T47D (cell line): ENCODE measurements around the gene DTX3.
A peak's percentile ranks its signal among the peaks of the same experiment; 100 is the strongest.
"Not testable (repeated sequence)": the region's sequence is repeated elsewhere in the genome, so short reads cannot be mapped to it uniquely, and the experiment has no call there.

Source experiments
- DNase-seq, 2 experiments: peaks; one replicate each; pipeline versions ENCODE4 v3.0.0 to v3.0.0-alpha.2; 2011 to 2012; ENCODE audit warnings: low read depth in 1 of 2, low spot score in 1 of 2
- JUND ChIP-seq: IDR thresholded peaks from 2 replicates; pipeline ENCODE4 v1.6.1; 2012; ENCODE audit warnings: low read depth
- in situ Hi-C: cut with HindIII; loops from 2 replicates; pipeline ENCODE4 v1.10.0; 2016; ENCODE audit warnings: low sequenced_read_pairs, low pct_unique_long_range_greater_than_20kb

DTX3 gene

DNA sequence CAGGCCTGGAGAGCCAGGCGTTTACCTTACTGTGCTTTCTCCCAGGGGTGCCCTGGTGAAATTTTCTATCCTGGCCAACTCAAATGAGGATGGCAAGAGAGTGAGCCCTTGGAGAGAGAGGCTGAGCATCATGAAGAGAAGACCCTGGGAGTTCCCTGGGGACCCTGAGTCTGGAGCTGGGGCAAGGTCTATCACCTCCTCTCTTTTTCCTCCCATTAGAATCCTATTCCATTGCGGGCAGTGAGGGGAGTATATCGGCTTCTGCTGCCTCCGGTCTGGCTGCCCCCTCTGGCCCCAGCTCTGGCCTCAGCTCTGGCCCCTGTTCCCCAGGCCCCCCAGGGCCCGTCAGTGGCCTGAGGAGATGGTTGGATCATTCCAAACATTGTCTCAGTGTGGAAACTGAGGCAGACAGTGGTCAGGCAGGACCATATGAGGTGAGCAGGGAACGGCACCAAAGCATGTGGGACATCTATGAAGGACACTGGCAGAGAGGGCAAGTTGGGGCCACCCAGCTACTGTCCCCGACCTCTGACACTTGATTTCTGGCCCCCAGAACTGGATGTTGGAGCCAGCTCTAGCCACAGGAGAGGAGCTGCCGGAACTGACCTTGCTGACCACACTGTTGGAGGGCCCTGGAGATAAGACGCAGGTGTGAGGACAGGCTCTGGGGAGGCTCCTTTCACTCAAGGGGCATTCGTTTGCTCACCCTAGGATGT, 8.2 kb downstream of the DTX3 start:
- in situ Hi-C loops, result no loop called here
- TF ChIP-seq JUND, result no peak
- no peak for DNase-seq

DNA sequence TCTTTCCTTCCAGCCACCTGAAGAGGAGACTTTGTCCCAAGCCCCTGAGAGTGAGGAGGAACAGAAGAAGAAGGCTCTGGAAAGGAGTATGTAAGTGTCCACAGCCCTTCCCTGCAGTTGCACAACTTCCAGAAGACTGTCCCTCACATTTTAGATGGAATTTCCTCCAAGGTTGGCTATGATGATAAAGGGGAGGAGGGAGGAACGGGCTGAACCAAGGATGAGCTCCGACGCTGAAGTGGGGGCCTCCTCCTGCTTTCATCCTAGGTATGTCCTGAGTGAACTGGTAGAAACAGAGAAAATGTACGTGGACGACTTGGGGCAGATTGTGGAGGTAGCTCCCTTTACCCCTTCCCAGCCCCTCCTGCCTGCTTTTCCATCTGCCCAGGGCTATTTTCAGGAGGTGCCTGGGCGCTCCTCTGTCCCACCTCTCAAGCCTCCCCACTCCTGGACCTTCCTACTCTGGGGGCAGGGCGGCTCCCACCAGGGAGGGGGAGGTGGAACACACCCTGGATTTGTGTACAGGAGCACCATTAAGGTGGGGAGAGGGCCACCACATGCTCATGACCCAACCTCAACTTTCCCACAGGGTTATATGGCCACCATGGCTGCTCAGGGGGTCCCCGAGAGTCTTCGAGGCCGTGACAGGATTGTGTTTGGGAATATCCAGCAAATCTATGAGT, 8.9 kb downstream of the DTX3 start:
- no peak for DNase-seq
- no peak for TF ChIP-seq JUND
- in situ Hi-C loops, result no loop called here

DNA sequence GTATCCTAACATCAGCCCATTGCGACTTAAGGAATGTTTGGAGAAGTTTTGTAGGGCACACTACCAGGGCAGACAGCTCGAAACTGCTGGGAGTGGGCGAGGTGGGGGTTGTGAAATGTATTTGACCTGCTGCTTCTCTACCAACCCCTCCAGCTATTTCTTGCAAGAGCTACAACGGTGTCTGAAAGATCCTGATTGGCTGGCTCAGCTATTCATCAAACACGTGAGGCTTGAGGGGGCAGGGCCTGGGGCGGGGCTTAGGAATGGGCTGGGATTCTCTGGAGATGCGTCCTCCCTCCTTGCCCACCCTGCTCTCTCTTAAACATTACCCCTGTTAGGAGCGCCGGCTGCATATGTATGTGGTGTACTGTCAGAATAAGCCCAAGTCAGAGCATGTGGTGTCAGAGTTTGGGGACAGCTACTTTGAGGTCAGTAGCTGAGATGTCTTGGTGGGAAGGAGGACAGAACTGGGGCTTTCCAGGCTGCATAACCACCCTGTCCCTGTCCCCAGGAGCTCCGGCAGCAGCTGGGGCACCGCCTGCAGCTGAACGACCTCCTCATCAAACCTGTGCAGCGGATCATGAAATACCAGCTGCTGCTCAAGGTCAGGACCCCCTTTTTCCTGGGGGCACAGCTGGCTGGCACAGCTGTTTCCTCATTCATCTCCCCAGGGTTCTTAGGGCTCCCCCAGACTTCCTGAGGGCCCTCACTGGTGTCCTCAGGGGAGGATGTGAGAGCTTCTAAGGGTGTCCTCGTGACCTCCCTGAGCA, 9.7 kb downstream of the DTX3 start:
- TF ChIP-seq JUND, result no peak
- peak; percentile 71 to 82 for DNase-seq
- in situ Hi-C loops, result no loop called here

DNA sequence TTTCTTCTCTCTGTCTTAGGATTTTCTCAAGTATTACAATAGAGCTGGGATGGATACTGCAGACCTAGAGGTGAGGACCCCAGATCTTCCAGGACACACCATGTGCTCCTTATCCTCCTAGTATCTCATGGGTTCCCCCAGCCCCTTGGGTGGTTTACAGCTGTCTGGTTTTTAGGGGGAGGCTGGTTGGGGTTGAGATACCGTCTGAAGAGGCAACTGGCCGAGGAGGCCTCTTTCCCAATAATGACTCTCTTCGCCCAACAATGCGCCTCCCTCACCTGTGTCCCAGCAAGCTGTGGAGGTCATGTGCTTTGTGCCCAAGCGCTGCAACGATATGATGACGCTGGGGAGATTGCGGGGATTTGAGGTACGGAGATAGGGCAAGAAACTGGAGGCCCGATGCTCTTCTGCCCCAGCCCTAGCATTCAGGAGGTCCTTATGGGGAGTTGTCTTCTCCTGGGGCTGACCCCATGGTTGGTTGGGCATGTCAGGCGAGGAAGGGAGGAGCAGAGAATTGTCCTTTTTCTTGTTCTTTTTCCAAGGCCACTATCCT, 10.4 kb downstream of the DTX3 start:
- in situ Hi-C loops, result no loop called here
- no peak for TF ChIP-seq JUND
- no peak for DNase-seq

DNA sequence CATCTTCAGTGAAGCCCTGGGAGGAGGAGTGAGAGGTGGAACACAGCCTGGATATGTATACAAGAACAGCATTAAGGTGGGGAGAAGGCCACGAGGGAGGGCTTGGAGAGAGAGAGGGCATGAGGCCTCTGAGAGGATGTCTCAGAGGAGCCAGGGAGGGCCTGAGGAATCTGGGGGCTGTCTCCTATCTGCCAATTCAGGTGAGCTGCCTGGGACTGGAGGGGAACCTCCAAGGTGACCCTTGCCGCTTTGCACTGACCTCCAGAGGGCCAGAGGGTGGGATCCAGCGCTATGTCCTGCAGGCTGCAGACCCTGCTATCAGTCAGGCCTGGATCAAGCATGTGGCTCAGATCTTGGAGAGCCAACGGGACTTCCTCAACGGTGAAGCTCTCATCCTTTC, 11.0 kb downstream of the DTX3 start:
- in situ Hi-C loops, result no loop called here
- no peak for TF ChIP-seq JUND
- no peak for DNase-seq

DNA sequence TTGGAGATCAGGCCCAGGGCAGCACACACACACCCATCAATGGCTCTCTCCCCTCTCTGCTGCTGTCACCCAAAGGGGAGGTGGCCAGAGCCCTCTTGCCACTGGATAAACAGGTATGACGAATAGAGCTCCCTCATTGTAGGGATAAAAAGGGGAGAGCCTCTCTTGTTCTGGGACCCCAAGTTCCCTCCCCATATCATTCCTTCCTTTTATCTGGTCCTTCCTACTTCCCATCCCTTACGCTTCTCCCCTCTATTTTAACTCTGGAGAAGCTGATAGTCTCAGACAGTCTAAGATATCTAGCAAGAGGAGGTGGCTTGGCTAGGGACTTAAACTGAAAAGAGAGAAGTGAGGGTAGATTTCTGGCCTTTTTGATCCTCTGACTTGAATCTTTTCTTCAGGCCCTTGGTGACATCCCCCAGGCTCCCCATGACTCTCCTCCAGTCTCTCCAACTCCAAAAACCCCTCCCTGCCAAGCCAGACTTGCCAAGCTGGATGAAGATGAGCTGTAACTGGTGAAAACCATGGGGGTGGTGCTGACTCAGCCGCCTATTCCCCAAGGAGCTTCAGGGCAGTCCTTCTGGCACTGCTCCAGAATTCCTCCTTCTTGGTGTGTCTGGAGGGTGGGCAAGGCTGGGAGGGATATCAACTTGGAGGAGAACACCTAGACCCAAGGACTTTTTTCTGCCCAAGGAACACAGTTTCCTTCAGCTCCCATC, 11.9 kb downstream of the DTX3 start:
- in situ Hi-C loops, result no loop called here
- no peak for DNase-seq
- TF ChIP-seq JUND, result no peak

DNA sequence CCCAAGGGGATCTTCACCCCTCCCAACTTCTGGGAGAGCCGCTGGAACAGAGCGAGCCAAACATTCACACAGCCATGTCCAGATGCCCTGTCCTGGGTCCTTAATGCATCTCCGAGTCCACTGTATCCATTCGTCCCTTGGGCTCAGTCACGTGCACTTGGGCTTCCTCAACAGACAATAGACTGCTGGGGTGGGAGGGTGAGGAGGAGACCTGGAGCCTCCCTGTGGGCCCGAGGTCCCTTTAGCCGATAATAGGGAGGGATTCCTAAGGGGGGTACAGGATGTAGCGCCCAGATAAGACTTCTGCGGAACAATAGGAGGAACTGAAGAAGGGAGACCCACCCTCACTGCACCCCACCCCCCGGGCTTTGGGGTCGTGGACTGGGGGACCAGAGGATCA, 13.3 kb downstream of the DTX3 start:
- DNase-seq, result no peak
- in situ Hi-C loops, result no loop called here
- no peak for TF ChIP-seq JUND

DNA sequence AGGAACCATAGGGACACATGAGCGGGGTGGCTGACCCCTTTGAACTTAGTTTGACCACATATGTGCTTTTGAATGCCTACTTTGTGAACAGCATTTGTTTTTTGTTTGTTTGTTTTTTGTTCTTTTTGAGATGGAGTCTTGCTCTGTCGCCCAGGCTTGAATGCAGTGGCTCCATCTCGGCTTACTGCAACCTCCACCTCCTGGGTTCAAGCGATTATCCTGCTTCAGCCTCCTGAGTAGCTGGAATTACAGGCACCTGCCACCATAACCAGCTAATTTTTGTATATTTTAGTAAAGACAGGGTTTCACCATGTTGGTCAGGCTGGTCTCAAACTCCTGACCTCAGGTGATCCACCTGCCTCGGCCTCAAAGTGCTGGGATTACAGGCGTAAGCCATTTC, 13.8 kb downstream of the DTX3 start:
- DNase-seq, in situ Hi-C loops: not testable (repeated sequence)

DNA sequence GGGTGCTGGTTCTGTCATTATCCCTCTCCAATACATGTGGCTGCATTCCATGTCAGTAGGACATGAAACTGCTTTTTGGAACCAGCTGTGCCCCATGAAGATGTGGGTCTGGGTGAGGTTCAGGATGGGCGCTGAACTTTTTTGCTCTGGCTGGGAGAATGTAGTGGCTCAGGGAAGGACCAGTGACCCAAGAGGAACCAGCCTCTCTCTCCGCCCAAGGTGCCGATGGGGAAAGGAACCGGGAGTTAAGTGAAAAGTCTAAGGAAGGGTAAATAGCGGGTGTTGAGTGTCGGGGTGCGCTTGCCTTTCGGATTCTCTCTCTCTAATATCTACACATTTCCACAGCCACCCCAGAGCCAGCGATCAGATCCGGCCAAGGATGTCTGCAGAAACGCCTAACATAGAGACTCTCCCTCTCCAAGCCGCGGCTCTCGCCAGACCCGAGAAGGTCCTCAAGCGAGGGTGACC, 14.4 kb downstream of the DTX3 start:
- no peak for TF ChIP-seq JUND
- no peak for DNase-seq
- in situ Hi-C loops, result no loop called here

DNA sequence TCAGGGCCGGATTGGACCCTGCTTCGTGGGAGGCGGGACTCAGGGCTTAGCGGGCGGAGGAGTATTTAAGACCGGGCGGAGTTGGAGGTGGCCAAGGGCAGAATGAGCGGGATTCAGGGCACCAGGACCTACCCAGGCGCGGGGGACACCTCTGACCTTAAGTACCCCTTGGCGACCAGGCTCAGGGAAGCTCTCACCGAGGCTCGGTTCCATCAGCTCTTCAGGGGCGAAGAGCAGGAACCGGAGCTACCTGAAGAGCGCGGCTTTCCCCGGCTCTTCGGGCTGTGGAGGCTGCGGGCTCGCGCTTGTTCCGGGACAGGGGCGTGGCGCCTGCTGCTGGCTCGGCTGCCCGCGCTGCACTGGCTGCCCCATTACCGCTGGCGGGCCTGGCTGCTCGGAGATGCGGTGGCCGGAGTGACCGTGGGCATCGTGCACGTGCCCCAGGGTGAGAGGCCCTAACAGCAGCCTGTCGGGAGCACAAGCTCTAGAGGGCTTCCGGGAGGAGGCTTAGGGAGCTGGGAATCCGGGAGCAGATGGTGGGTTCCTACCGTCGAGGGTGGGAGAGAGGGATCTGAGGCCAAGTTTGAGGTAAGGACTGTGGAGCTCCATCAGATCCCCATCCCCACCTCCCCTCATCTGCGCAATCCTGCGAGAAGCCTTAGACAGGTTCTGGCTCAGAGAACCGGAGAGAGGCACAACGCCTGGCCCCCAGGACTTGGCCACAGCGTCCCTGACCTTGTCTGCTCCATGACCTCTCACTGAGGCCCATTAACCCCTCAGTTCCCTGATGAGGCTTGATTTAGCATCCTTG, 15.0 kb downstream of the DTX3 start:
- no peak for DNase-seq
- in situ Hi-C loops, result no loop called here
- TF ChIP-seq JUND, result no peak

- TF ChIP-seq JUND, result no peak
- no peak for DNase-seq
- in situ Hi-C loops, result no loop called here
Observed at GRCh38 chr12:57620245-57620935, 15.8 kb downstream of the DTX3 start.
